DND-41 (cell line): ENCODE results near the gene PLEKHO2.

Source experiments
- ATAC-seq: fragments of 200-7000 bp; cut with Tn5 transposase; 3 replicates; pipeline ENCODE4 v1.9.1; 2021; ENCODE audit warnings: low read depth; ENCODE audit not compliant: insufficient read depth
- DNase-seq: peaks from one replicate; pipeline ENCODE4 v3.0.0-alpha.2; 2020
- H2AFZ ChIP-seq: 2 replicates; pipeline ENCODE4 v1.6.0; 2012; ENCODE audit warnings: low read depth, low read length
- H3K27ac ChIP-seq: 2 replicates; pipeline ENCODE4 v1.5.1; 2012; ENCODE audit warnings: low read length, inconsistent platforms
- H3K27me3 ChIP-seq: fragments of 200-600 bp; sonication (generic); 2 replicates; pipeline ENCODE4 v1.6.0; 2012; ENCODE audit warnings: low read length, mild to moderate bottlenecking, inconsistent platforms; ENCODE audit not compliant: insufficient read depth, poor library complexity
- H3K36me3 ChIP-seq: 2 replicates; pipeline ENCODE4 v1.5.1; 2012; ENCODE audit warnings: low read length, inconsistent platforms; ENCODE audit not compliant: insufficient read depth
- H3K4me1 ChIP-seq: 2 replicates; pipeline ENCODE4 v1.5.1; 2012; ENCODE audit warnings: mild to moderate bottlenecking, low read length; ENCODE audit not compliant: insufficient read depth
- H3K4me2 ChIP-seq: 2 replicates; pipeline ENCODE4 v1.6.0; 2012; ENCODE audit warnings: mild to moderate bottlenecking, moderate library complexity, low read length, inconsistent platforms; ENCODE audit not compliant: insufficient read depth
- H3K4me3 ChIP-seq, 2 experiments: fragments of 200-600 bp in 1 of 2; shearing (Covaris generic) in 1 of 2; 2 replicates each; pipeline ENCODE4 v1.5.1; 2012 to 2016; ENCODE audit warnings: inconsistent platforms in 2 of 2, low read length in 2 of 2, mild to moderate bottlenecking in 2 of 2, low read depth in 1 of 2, moderate library complexity in 1 of 2
- H3K79me2 ChIP-seq: 2 replicates; pipeline ENCODE4 v1.6.0; 2012; ENCODE audit warnings: low read length, inconsistent platforms; ENCODE audit not compliant: insufficient read depth
- H3K9ac ChIP-seq: 2 replicates; pipeline ENCODE4 v1.6.0; 2012; ENCODE audit warnings: low read depth, mild to moderate bottlenecking, inconsistent platforms, low read length, moderate library complexity
- H3K9me3 ChIP-seq: 2 replicates; pipeline ENCODE4 v1.5.1; 2012; ENCODE audit warnings: low read length, moderate library complexity, mild to moderate bottlenecking, inconsistent platforms; ENCODE audit not compliant: insufficient read depth, severe bottlenecking
- H4K20me1 ChIP-seq: 2 replicates; pipeline ENCODE4 v1.6.0; 2012; ENCODE audit warnings: low read length; ENCODE audit not compliant: insufficient read depth
- CTCF ChIP-seq: IDR thresholded peaks from 2 replicates; pipeline ENCODE4 v1.5.1; 2012; ENCODE audit warnings: borderline replicate concordance, low read length, moderate library complexity, mild to moderate bottlenecking; ENCODE audit not compliant: poor library complexity, severe bottlenecking; ENCODE audit errors: extremely low read depth
- EZH2 ChIP-seq: IDR thresholded peaks from 3 replicates; pipeline ENCODE4 v1.6.1; 2012; ENCODE audit warnings: borderline replicate concordance, low read depth, mild to moderate bottlenecking, moderate library complexity, low read length, inconsistent platforms; ENCODE audit not compliant: severe bottlenecking

The PLEKHO2 gene

GRCh38 chr15:64851503-64851840 is 9.8 kb downstream of the PLEKHO2 start:
- Histone ChIP-seq H3K36me3 (peaks cover 32% of the 10 kb centered on the region), H3K9ac (no peak overlapping the region), H3K79me2 (peaks cover 7% of the 10 kb centered on the region; the same call in 1 of the 2 replicates), H3K27me3 (no peaks in the 10 kb centered on the region), H3K4me1 (peaks cover 4% of the 10 kb centered on the region; the same call in 1 of the 2 replicates), H3K4me2 (no peak overlapping the region), H4K20me1 (no peaks in the 10 kb centered on the region), H3K9me3 (no peaks in the 10 kb centered on the region), H2AFZ (no peak overlapping the region), H3K27ac (no peak overlapping the region), H3K4me3 (no peak overlapping the region)
- ATAC-seq: no peak
- TF ChIP-seq CTCF (no peak), EZH2 (no peak)
- no peak for DNase-seq

DNA sequence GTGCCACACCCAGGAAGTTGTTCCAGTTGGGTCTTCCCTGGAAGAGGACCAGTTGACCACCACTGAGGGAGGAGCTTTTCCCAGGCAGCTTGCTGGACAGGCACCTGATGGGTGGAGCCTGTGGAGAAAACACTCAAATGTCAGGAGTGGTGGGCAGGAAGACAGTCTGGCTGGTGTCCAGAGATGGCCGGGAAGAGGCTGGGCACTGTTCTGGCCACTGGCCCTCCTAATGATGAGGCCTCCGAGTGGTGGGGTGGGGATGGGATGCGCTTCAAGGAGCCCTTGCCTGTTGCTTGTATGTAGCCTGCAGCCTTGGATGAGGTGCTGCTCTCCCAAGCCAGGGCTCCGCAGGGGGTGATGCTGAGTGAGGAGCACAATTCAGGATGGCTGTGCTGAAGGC is 12.3 kb downstream of the PLEKHO2 start:
- DNase-seq: no peak
- 0 out of 2 replicates have a peak, but pooled peaks cover 4% of the 10 kb centered on the region for H4K20me1 ChIP-seq
- H3K79me2 ChIP-seq: no peaks in the 10 kb centered on the region
- ATAC-seq: no peak
- H3K4me3 ChIP-seq: no peak overlapping the region
- H3K27me3 ChIP-seq: no peaks in the 10 kb centered on the region
- H2AFZ ChIP-seq: no peak overlapping the region
- no peak overlapping the region for H3K27ac ChIP-seq
- H3K9me3 ChIP-seq: no peaks in the 10 kb centered on the region
- TF ChIP-seq CTCF (no peak), EZH2 (no peak)
- H3K4me2 ChIP-seq: no peak overlapping the region
- no peak overlapping the region for H3K9ac ChIP-seq
- H3K36me3 ChIP-seq: peaks cover 35% of the 10 kb centered on the region
- no peaks in the 10 kb centered on the region for H3K4me1 ChIP-seq

GRCh38 chr15:64854526-64854925 is 12.8 kb downstream of the PLEKHO2 start:
- no peaks in the 10 kb centered on the region for H3K4me1 ChIP-seq
- peaks cover 36% of the 10 kb centered on the region for H3K36me3 ChIP-seq
- TF ChIP-seq CTCF: no peak
- TF ChIP-seq EZH2: no peak
- H3K27ac ChIP-seq: no peak overlapping the region
- H3K27me3 ChIP-seq: no peaks in the 10 kb centered on the region
- no peaks in the 10 kb centered on the region for H3K9me3 ChIP-seq
- no peak for ATAC-seq
- H3K9ac ChIP-seq: no peak overlapping the region
- no peaks in the 10 kb centered on the region for H3K79me2 ChIP-seq
- H4K20me1 ChIP-seq: 0 out of 2 replicates have a peak, but pooled peaks cover 4% of the 10 kb centered on the region
- H3K4me3 ChIP-seq: no peak overlapping the region
- H2AFZ ChIP-seq: no peak overlapping the region
- no peak overlapping the region for H3K4me2 ChIP-seq
- DNase-seq: no peak
